Limb (tissue), 2 donors: ENCODE data around the gene RARG.
"Not testable (repeated sequence)": the region's sequence is repeated elsewhere in the genome, so short reads cannot be mapped to it uniquely, and the experiment has no call there.

ENCODE experiments used
- DNase-seq, 2 donors: peaks; one replicate each; pipeline ENCODE4 v3.0.0-alpha.2; 2016; ENCODE audit errors: extremely low spot score in 2 of 2

The RARG gene

DNA sequence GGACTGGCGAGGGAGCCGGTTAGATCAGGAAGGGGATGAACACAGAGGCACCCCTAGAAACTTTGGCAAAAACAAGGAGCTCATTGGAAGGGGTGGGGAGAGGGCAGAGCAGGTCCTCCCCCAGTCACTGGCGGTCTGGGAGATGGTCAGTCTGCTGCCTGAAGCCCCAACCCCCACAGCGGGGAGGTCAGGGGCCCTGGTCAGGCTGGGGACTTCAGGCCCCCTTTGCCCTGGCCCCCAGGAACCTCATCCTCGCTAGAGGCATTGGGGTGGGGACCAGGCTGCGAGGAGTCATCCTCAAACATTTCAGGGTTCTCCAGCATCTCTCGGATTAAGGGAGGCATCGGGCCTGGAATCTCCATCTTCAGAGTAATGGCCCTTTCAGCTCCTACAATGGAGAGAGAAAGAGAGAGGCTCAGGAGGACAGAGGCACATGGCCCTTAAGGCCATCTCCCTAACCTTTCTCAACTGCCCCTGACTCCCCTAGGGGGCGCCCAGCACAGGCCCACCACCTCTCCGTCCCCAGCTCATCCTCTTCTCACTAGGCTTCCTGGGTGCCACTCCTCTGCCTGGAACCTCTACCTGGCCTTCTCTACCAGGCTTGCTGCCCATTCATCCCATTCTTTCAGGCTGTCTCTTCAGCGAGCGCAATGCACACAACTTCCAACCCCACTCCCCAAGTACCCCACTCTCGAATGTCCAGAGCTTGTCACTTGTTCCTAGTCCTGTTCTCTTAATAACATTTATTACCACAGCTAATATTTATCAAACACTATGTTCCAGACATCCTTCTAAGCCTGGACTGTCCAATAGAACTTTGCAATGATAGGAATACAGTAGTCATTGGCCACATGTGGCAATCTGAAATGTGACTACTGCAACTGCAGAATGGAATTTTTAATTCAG is 20.3 kb downstream of the RARG start:
- DNase-seq: no peak

DNA sequence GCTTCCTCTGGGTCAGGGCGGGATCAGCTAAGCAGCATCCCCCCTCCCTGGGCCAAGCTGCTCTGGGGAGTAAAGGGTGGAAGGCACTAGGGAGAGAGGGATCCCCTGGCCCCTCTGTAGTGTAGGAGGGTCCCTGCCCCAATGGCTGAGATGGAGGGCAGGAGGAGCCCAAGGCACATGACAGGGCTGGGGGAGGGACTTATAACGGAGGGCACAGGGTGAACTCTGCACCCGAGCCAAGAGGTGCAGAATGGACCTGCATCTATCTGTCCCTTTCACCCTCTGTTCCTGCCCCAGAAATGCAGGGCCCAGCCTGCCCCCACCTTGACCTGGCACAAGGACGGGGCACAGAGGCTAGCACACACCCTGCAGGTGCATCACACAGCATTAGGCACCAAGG is 21.2 kb downstream of the RARG start:
- DNase-seq: no peak

DNA sequence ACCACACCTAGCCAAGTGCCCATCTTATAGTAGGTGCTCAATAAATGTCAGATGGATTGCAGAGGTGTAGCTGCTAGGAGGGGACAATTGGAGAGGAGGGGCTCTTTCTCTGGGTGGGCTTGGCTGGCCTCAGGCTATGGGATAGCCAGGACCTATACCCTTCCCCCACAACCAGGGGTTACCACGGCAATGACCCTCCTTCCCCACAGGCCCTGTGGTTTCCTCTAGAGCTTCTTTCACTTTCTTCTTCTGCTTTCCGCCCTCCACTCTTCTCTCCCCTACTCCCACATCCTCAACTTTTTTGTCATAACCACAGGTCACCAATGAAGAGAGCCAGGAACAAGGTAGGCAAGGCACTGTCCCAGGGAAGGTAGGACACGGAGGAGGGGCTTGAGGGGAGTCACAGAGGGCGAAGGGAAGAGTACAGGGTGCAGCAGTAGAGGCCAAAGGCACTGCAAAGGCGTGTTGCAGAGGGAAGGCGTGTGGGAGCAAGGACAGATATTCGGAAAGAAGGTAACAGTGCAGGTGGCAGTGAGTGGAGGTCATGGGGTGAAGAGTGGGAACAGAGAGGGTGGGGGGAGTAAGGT is 23.0 kb downstream of the RARG start:
- no peak for DNase-seq

DNA sequence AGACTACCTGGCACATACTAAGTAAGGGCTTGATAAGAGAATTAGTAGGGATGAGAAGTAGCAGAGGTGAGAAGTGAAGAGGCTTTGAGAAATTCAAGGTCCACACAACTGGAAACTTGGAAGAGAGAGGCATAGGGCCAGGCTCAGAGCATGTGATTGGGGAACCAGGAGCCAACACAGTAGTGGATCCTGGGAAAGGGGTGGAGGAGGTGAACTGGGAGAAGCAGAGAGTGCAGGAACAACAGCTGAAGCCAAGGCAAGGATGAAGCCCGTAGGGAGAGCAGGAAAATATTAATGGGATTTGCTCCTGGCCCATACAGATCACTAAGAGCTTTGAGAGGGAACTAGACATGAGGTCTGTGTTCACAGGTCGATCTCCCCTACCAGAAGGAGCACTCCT is 23.6 kb downstream of the RARG start:
- no peak for DNase-seq

GRCh38 chr12:53207042-53207441 is 25.0 kb downstream of the RARG start, which contains the start of gene ITGB7:
ITGB7 (minus strand) TSS chr12:53207251; CDS start chr12:53200443, 6,808 bp downstream.
- DNase-seq: no peak

DNA sequence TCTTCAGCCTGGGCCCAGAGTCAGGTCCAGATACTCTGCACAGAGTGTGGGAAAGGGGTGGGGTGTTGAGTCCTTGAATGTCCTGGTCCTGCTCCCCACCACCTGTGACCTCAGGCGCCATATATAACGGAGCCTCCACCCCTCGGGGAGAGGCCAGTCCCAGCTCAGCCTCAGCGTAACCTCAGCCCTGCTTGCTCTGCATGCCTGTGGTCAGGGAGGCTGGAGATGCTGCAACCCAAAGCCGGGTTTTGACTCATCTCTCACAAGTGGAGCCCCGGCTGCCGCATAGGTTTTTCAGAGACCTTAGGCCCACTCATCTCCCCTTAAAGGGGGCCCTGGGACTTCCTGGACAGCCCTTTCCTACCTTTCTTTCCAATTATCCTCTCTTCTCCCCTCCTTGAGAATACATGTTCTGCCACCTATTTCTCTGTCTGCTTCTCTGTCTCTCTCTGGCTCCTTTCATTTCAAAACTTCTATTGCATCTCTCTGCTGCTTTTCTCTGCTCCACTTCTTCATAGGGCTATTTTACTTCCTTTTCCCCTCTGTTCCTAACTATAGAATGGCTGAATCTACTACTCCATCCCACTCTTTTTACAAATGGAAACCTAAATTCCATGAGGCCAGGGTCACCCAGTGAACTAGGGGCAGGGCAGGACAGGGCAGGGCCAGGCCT is 26.1 kb downstream of the RARG start:
- no peak for DNase-seq

GRCh38 chr12:53204351-53204750 is 27.7 kb downstream of the RARG start:
- no peak for DNase-seq

DNA sequence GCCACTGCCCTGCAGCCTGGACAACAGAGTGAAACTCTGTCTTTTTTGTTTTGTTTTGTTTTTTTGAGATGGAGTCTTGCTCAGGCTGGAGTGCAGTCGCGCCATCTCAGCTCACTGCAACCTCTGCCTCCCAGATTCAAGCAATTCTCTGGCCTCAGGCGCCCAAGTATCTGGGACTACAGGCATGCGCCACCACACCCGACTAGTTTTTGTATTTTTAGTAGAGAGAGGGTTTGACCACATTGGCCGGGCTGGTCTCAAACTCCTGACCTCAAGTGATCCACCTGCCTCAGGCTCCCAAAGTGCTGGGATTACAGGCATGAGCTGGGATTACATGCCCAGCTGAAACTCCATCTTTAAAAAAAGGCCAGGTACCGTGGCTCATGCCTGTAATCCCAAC is 29.7 kb downstream of the RARG start:
- not testable (repeated sequence) for DNase-seq

DNA sequence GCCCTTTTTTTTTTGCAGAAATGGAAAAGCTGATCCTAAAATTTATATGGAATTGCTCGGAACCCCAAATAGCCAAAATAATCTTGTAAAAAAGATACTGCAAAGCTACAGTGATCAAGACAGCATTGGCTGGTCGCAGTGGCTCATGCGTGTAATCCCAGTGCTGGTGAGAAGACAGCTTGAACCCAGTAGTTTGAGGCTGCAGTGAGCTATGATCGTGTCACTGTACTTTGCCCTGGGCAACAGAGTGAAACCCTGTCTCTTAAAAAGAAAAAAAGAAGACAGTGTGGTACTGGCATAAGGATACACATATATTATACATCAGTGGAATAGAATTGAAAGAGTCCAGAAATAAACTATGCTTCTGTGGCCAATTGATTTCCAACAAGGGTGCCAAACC is 30.4 kb downstream of the RARG start:
- no peak for DNase-seq

DNA sequence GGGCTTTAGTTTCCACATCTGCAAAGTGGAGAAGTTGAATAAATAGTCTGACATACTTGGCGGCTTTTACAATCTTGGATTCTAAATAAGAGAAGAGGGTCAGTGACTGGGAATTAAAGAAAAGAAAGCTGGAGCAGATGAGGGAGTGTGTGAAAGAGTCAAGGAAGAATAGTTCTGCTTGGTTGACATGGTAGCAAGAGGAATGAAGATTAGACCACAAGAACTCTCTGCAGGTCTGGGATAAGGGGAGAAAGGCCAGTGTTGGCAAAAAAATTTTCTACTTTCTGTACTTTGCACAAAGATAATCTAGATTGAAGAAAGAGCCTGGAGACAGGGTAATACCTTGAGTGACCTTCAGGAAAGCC is 30.9 kb downstream of the RARG start:
- DNase-seq: no peak

DNA sequence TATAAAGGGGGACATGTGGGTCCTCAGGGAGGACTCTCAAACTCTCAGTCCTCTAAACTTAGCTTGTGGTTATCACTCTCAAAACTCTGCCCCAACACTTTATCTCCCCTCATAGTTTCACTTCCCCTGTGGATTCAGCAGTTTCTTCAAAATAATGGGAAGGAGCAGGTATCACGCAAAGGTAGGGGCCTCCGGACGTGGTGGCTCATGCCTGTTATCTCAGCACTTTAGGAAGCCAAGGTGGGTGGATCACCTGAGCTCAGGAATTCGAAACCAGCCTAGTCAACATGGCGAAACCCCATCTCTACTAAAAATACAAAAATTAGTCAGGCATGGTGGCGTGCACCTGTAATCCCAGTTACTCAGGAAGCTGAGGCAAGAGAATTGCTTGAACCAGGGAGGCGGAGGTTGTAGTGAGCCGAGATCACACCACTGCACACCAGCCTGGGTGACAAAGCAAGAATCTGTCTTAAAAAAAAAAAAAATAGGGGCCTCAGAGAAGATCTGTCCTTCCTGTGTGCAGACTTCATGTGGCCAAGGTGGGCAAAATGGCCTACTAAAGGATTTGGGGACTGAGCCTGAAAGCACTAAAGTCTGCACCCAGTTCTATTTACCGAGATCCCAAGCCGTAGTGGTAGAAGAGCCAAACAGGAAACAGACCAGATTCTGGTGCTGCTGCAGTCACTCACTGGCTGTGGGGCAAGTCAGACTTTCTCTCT is 31.4 kb downstream of the RARG start:
- no peak for DNase-seq

DNA sequence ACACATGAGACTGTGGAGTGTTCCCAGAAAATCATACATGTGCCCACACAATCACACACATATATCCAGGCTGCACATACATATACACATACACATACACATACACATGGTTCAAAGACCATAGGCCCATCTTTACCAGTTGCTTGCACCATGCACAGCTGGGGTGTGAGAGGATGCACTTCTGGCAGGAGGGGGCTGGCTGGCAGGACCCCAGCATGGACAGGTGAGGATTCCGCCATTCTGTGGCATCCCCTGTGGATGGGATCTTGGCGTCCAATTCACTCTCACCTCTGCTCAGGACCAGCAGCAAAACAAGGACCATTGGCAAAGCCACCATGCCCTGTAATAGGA is 31.9 kb downstream of the RARG start:
- DNase-seq: no peak

DNA sequence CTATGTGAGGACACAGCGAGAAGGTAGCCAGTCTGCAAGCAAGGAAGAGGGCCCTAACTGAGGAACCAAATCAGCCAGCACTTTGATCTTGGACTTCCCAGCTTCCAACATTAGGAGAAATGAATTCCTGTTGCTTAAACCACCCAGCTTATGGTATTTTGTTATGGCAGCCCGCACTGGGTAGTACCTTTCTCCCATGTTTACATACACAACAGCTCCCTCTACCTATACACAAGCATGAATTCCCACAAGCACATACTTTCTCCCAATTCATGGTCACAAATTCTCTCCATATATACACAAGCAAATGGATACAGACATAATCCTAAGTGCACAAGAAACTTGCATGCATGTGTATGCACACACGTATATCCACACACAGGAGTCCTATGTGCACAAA is 32.3 kb downstream of the RARG start:
- no peak for DNase-seq

GRCh38 chr12:53198486-53199110 is 33.4 kb downstream of the RARG start:
- DNase-seq: no peak

- no peak for DNase-seq
Measured at GRCh38 chr12:53197011-53197640, 34.9 kb downstream of the RARG start.

DNA sequence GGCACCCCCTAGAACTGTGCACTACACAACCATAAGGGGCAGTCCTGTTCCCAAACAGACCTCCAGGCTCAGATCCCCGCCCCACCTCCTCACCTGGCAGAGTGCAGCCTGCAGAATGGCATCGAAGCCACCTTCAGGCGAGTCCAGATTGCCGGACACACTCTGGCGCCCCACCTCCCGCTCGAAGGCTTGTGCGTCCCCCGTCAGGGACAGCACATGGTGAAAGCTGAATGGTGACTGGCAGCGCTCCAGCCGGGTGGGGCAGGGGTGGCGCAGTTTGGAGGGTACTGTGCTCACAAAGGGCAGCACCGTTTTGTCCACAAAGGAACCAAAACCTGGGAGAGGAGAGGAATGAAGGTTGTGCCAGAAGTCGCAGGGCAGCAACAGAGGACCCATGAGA is 35.5 kb downstream of the RARG start:
- DNase-seq: no peak

DNA sequence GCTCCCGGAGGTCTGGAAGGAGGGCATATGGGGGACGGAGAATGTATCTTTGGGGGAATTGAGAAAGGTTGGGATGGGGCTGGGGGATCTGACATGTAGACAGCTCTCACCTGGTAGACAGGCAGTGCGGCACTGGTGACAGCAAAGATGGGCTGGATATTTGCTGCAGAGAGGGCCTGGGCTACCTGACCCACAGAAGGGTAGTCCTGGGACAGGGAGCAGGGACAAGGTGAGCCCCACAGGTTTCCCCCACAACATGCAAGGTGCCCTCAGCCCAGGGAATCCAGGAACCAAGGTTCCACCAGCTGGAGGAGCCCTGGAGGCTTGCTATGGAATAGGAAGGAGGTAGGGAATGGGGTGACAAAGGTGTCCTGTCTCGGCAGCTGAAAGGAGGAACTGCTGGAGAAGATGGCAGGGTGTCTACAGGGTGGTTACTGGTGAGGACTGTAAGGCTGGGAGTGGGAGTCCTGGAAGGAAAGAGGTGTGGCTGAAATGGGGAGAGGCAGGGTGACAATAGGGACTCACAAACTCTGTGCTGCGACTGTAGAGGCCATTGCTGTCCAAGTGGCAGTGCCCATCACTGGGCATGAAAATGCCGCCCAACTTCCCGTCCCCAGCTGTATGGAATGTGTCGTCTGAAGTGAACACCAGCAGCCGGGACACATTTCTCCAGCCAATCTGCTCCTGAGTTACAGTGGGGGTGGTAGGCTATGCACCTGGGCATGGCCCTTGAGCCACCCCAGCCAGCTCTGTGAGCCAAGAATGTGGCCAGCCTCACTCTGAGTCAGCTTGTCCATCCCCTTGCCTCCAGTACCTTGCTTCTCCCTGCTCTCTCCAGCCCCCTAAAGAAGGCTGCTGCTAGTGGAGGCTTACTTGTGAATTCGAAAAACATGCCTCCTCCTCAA is 36.2 kb downstream of the RARG start:
- DNase-seq: no peak

DNA sequence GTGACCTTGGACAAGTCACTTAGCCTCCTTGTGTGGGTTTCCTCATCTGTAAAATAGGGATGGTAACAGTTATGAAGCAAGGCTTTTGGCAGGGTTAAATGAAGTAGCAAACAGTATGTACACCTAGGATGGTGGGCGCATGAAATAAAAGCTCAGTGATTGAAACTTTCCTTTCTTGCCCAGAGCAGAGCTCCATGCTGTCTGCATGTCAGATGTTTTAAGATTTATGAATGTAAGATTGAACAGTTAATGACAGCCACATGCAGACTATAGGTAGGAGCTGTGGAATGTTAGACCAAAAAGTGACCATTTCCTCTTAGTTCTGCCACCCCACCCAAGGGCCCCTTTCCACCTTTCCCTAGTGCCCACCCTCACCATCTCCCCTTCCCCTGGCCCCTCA is 37.0 kb downstream of the RARG start:
- DNase-seq: no peak

DNA sequence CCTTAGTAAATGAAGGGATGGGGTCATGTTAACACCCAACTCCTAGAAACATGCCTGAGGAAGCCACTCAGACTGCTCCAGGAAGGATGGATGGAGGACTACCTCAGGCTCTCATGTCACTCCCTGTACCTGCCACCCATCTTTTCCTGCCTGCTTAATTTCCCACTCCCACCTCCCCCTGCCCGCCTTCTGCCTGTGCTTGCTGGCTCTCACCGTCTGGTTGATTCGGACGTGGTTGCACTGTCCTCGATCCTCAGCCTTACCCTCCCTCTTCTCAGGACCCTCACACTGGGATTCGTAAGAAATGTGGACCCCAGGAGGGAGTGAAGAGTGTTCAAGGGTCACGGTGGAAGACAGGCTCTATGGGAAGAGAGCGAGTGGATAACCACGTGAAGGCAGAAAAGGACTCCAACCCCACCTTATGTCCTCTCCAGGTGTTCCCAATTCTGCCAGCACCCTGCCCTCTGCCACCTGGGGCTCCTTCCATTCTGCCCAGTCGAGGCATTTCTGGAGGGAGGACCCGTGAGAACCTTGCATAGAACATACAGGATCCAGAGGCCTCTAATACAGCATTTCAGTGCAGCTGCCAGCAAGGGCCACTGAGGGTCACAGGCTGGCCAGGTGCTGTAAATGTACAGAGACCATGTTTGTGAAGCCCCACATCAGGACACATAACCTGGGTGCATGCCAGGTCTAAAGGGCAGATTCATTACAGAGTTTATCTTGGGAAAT is 37.9 kb downstream of the RARG start:
- no peak for DNase-seq
